K562 (cell line): Measurements from ENCODE around the gene SDCCAG8.

Source experiments
- CREB3 ChIP-seq: fragments of 450-650 bp; conservative IDR thresholded peaks from 2 replicates; pipeline ENCODE4 v1.6.1; 2016; ENCODE audit warnings: missing genetic modification characterization, low read depth, mild to moderate bottlenecking, missing compliant biosample characterization, moderate library complexity
- CTCF ChIP-seq, 3 experiments: IDR thresholded peaks in 2 of 3; conservative IDR thresholded peaks in 1 of 3; 2 replicates each; pipeline ENCODE4 v1.5.1; 2011 to 2012; ENCODE audit warnings: low read length in 3 of 3, mild to moderate bottlenecking in 3 of 3, control low read depth in 2 of 3, improper control_type of control experiment in 1 of 3, inconsistent platforms in 1 of 3, low read depth in 1 of 3, mixed read lengths in 1 of 3, moderate library complexity in 1 of 3; ENCODE audit not compliant: insufficient read depth in 2 of 3
- EZH2 ChIP-seq: IDR thresholded peaks from 2 replicates; pipeline ENCODE4 v1.6.1; 2012; ENCODE audit warnings: low read depth, mild to moderate bottlenecking, inconsistent platforms, low read length, borderline replicate concordance
- FOXA1 ChIP-seq: fragments of 450-650 bp; IDR thresholded peaks from 2 replicates; pipeline ENCODE4 v1.6.1; 2016; ENCODE audit warnings: mild to moderate bottlenecking, borderline replicate concordance
- HNRNPLL ChIP-seq: fragments of 200-400 bp; formaldehyde crosslinking; IDR thresholded peaks from 2 replicates; pipeline ENCODE4 v1.6.1; 2017; ENCODE audit warnings: low read length, low read depth, mild to moderate bottlenecking; ENCODE audit not compliant: poor library complexity, severe bottlenecking
- NFYB ChIP-seq: IDR thresholded peaks from 2 replicates; pipeline ENCODE4 v1.6.1; 2011; ENCODE audit warnings: mild to moderate bottlenecking, moderate library complexity; ENCODE audit not compliant: insufficient read length; ENCODE audit errors: extremely low read depth
- POLR2A ChIP-seq: fragments of 450-650 bp; conservative IDR thresholded peaks from 2 replicates; pipeline ENCODE4 v1.6.1; 2016
- RCOR1 ChIP-seq, 2 experiments: IDR thresholded peaks; 2 replicates each; pipeline ENCODE4 v1.6.1; 2012; ENCODE audit warnings: low read depth in 2 of 2, low read length in 2 of 2, borderline replicate concordance in 1 of 2, improper control_type of control experiment in 1 of 2
- SPI1 ChIP-seq: IDR thresholded peaks from 2 replicates; pipeline ENCODE4 v1.6.1; 2011; ENCODE audit warnings: low read depth, low read length, control low read depth, borderline replicate concordance
- STAG1 ChIP-seq: sonication (generic); formaldehyde crosslinking; IDR thresholded peaks from 2 replicates; pipeline ENCODE4 v1.5.0; 2020; ENCODE audit warnings: missing genetic modification reagents, borderline replicate concordance
- TCF7L2 ChIP-seq: fragments of 150-350 bp; IDR thresholded peaks from 2 replicates; pipeline ENCODE4 v1.6.1; 2016; ENCODE audit warnings: low read depth, mild to moderate bottlenecking, low read length, moderate library complexity
- ZNF609 ChIP-seq: sonication (generic); formaldehyde crosslinking; IDR thresholded peaks from 2 replicates; pipeline ENCODE4 v1.8.1; 2023; ENCODE audit warnings: missing genetic modification reagents, mild to moderate bottlenecking, borderline replicate concordance

GRCh38 chr1:243363832-243364231, 108.0 kb downstream of the SDCCAG8 start:
- TF ChIP-seq SPI1 (no peak), CREB3 (no peak), ZNF609 (CRISPR knock-in tag) (no peak), TCF7L2 (no peak), NFYB (no peak), EZH2 (no peak), RCOR1 (IDR thresholded peaks at IDR 0.05; ENCODE audit: borderline replicate concordance in 1 of 2, low read depth in 2 of 2, low read length in 2 of 2) (no peak), CTCF (IDR thresholded peaks at IDR 0.05 in 2 of 3, conservative IDR thresholded peaks at IDR 0.05 in 1 of 3; ENCODE audit: insufficient read depth in 2 of 3, low read depth in 1 of 3, low read length in 3 of 3) (no peak), STAG1 (CRISPR knock-in tag) (no peak), FOXA1 (no peak), POLR2A (no peak), HNRNPLL (no peak)
